H9 (cell line): Measurements from ENCODE around the gene MAD1L1. TPM values are rescaled to one million over a fixed set of nuclear protein-coding genes. Genes with fewer than 3 reads are reported as not detected.

Source experiments
- DNase-seq: peaks from one replicate; pipeline ENCODE4 v3.0.0-alpha.2; 2017
- H2AFZ ChIP-seq: one replicate; pipeline ENCODE4 v1.6.1; 2013; ENCODE audit warnings: mild to moderate bottlenecking, low read length, control low read depth, moderate library complexity
- H2AK5ac ChIP-seq: 2 replicates; pipeline ENCODE4 v1.6.1; 2013; ENCODE audit warnings: low read length, control low read depth, mixed read lengths; ENCODE audit not compliant: insufficient read length
- H2BK120ac ChIP-seq: one replicate; pipeline ENCODE4 v1.6.1; 2013; ENCODE audit warnings: low read depth, mild to moderate bottlenecking, low read length, control low read depth, inconsistent platforms; ENCODE audit not compliant: poor library complexity, severe bottlenecking
- H2BK12ac ChIP-seq: 2 replicates; pipeline ENCODE4 v1.6.1; 2013; ENCODE audit warnings: low read length, control low read depth, mixed read lengths, low read depth; ENCODE audit not compliant: insufficient read length
- H2BK15ac ChIP-seq: 2 replicates; pipeline ENCODE4 v1.6.1; 2013; ENCODE audit warnings: low read depth, low read length, control low read depth
- H2BK20ac ChIP-seq: one replicate; pipeline ENCODE4 v1.6.1; 2013; ENCODE audit warnings: low read depth, mild to moderate bottlenecking, low read length, control low read depth, inconsistent platforms; ENCODE audit not compliant: poor library complexity, severe bottlenecking
- H2BK5ac ChIP-seq: 2 replicates; pipeline ENCODE4 v1.6.1; 2013; ENCODE audit warnings: low read length, control low read depth, mixed read lengths; ENCODE audit not compliant: insufficient read length
- H3K14ac ChIP-seq: 2 replicates; pipeline ENCODE4 v1.6.1; 2013; ENCODE audit warnings: low read length, control low read depth; ENCODE audit not compliant: insufficient read depth
- H3K18ac ChIP-seq: 2 replicates; pipeline ENCODE4 v1.6.1; 2013; ENCODE audit warnings: low read depth, mild to moderate bottlenecking, mixed read lengths, low read length, control low read depth; ENCODE audit not compliant: insufficient read length
- H3K23ac ChIP-seq: 2 replicates; pipeline ENCODE4 v1.6.1; 2013; ENCODE audit warnings: low read length, control low read depth, mixed read lengths, low read depth; ENCODE audit not compliant: insufficient read length
- H3K23me2 ChIP-seq: 2 replicates; pipeline ENCODE4 v1.6.1; 2013; ENCODE audit warnings: low read depth, mild to moderate bottlenecking, mixed read lengths, low read length, control low read depth; ENCODE audit not compliant: insufficient read length, poor library complexity, severe bottlenecking
- H3K27ac ChIP-seq: 2 replicates; pipeline ENCODE4 v1.5.1; 2013; ENCODE audit warnings: low read length, control low read depth, mixed read lengths, low read depth; ENCODE audit not compliant: insufficient read length
- H3K27me3 ChIP-seq: 2 replicates; pipeline ENCODE4 v1.6.1; 2013; ENCODE audit warnings: low read length, control low read depth, inconsistent platforms; ENCODE audit not compliant: insufficient read depth
- H3K4ac ChIP-seq: 2 replicates; pipeline ENCODE4 v1.6.1; 2013; ENCODE audit warnings: low read depth, mild to moderate bottlenecking, control low read depth, inconsistent platforms, low read length, moderate library complexity
- H3K4me1 ChIP-seq: 2 replicates; pipeline ENCODE4 v1.6.1; 2013; ENCODE audit warnings: low read length, control low read depth, inconsistent platforms; ENCODE audit not compliant: insufficient read depth
- H3K4me2 ChIP-seq: 2 replicates; pipeline ENCODE4 v1.6.1; 2013; ENCODE audit warnings: low read length, control low read depth, mixed read lengths; ENCODE audit not compliant: insufficient read length, insufficient read depth
- H3K56ac ChIP-seq: 2 replicates; pipeline ENCODE4 v1.6.1; 2013; ENCODE audit warnings: low read depth, mild to moderate bottlenecking, mixed read lengths, low read length, control low read depth; ENCODE audit not compliant: insufficient read length
- H3K79me1 ChIP-seq: 2 replicates; pipeline ENCODE4 v1.6.1; 2013; ENCODE audit warnings: low read depth, mild to moderate bottlenecking, moderate library complexity, low read length, control low read depth, inconsistent platforms; ENCODE audit not compliant: insufficient read depth, poor library complexity, severe bottlenecking
- H3K79me2 ChIP-seq: 2 replicates; pipeline ENCODE4 v1.6.1; 2013; ENCODE audit warnings: low read length, control low read depth, inconsistent platforms; ENCODE audit not compliant: insufficient read depth
- H3K9ac ChIP-seq: 2 replicates; pipeline ENCODE4 v1.6.1; 2013; ENCODE audit warnings: low read length, control low read depth, mixed read lengths; ENCODE audit not compliant: insufficient read length; ENCODE audit errors: extremely low read depth
- H3K9me3 ChIP-seq: one replicate; pipeline ENCODE4 v1.6.1; 2013; ENCODE audit warnings: low read depth, low read length, inconsistent platforms; ENCODE audit not compliant: control insufficient read depth
- H3T11ph ChIP-seq: one replicate; pipeline ENCODE4 v1.6.1; 2013; ENCODE audit warnings: mild to moderate bottlenecking, low read length, control low read depth, inconsistent platforms
- H4K20me1 ChIP-seq: one replicate; pipeline ENCODE4 v1.6.1; 2013; ENCODE audit not compliant: control insufficient read depth, insufficient read length, insufficient read depth
- H4K5ac ChIP-seq: 2 replicates; pipeline ENCODE4 v1.6.1; 2013; ENCODE audit warnings: low read depth, mild to moderate bottlenecking, mixed read lengths, low read length, control low read depth; ENCODE audit not compliant: insufficient read length
- H4K8ac ChIP-seq: replicated peaks from 2 replicates; pipeline ENCODE4 v1.6.1; 2013; ENCODE audit warnings: low read length, control low read depth, mixed read lengths, low read depth; ENCODE audit not compliant: insufficient read length
- H4K91ac ChIP-seq: 2 replicates; pipeline ENCODE4 v1.6.1; 2013; ENCODE audit warnings: low read depth, mild to moderate bottlenecking, moderate library complexity, mixed read lengths, low read length, control low read depth; ENCODE audit not compliant: insufficient read length
- H3K27ac Mint-ChIP-seq, 3 experiments: 2 replicates in 2 of 3; 3 replicates in 1 of 3; pipeline ENCODE4 v1.8.0; 2020 to 2021; ENCODE audit warnings: mixed read lengths in 3 of 3, mild to moderate bottlenecking in 1 of 3, moderate library complexity in 1 of 3
- H3K27me3 Mint-ChIP-seq: 2 replicates; pipeline ENCODE4 v1.8.0; 2021; ENCODE audit warnings: low read depth, mild to moderate bottlenecking, moderate library complexity, mixed read lengths
- H3K36me3 Mint-ChIP-seq, 3 experiments: 2 replicates in 2 of 3; 3 replicates in 1 of 3; pipeline ENCODE4 v1.8.0; 2020 to 2021; ENCODE audit warnings: low read depth in 3 of 3, mixed read lengths in 3 of 3; ENCODE audit not compliant: insufficient read depth in 1 of 3
- H3K4me1 Mint-ChIP-seq, 2 experiments: 2 replicates each; pipeline ENCODE4 v1.8.0; 2020; ENCODE audit warnings: mixed read lengths in 2 of 2
- H3K4me3 Mint-ChIP-seq, 2 experiments: 2 replicates in 1 of 2; 3 replicates in 1 of 2; pipeline ENCODE4 v1.8.0; 2020 to 2021; ENCODE audit warnings: mild to moderate bottlenecking in 2 of 2, mixed read lengths in 2 of 2, moderate library complexity in 1 of 2
- H3K9me3 Mint-ChIP-seq, 2 experiments: 2 replicates in 1 of 2; 3 replicates in 1 of 2; pipeline ENCODE4 v1.8.0; 2020; ENCODE audit warnings: mild to moderate bottlenecking in 2 of 2, mixed read lengths in 2 of 2, moderate library complexity in 1 of 2
- CTCF ChIP-seq: fragments of 200-600 bp; sonication (generic); conservative IDR thresholded peaks from 3 replicates; pipeline ENCODE4 v1.8.0; 2021; ENCODE audit warnings: antibody characterized with exemption, mild to moderate bottlenecking
- WGBS: extraction: QIAGEN DNeasy Blood & Tissue Kit; methylation state at CpG from one replicate; pipeline ENCODE4 v1.1.7; 2013; ENCODE audit warnings: missing lambda C conversion rate, low lambda C conversion rate, mixed read lengths; ENCODE audit not compliant: insufficient read length; ENCODE audit errors: extremely low coverage; 5-methylcytosine and 5-hydroxymethylcytosine counted together
- total RNA-seq: library from RNA; stranded (reverse); gene quantifications from 2 replicates; pipeline ENCODE4 v1.2.1, GENCODE V29; 2021

The MAD1L1 gene
- total RNA-seq, 1 experiment from 2014 or later: 39.0 TPM

GRCh38 chr7:2156756-2157472 is 75.8 kb downstream of the MAD1L1 start:
- TF ChIP-seq CTCF: no peak
- H2BK15ac ChIP-seq: no peak overlapping the region
- H3K18ac ChIP-seq: no peak overlapping the region
- no peaks in the 10 kb centered on the region for H3K23me2 ChIP-seq
- H3T11ph ChIP-seq: no peak overlapping the region
- H4K91ac ChIP-seq: no peak overlapping the region
- no peak overlapping the region for H3K4ac ChIP-seq
- no peak overlapping the region for H3K23ac ChIP-seq
- peaks cover 2% of the 10 kb centered on the region for H4K20me1 ChIP-seq
- Mint-ChIP-seq H3K27ac (peak overlapping the region in 2 of 3 experiments; percentile 74 to 80; a peak in 4 of 7 replicates), H3K36me3 (peaks cover 4 to 14% (median 10%) of the 10 kb centered on the region in 3 experiments; a peak in 5 of 7 replicates), H3K4me1 (peaks cover 13 to 30% of the 10 kb centered on the region in 2 experiments), H3K9me3 (peaks cover 3 to 5% of the 10 kb centered on the region in 2 experiments; a peak in 4 of 5 replicates), H3K4me3 (no peak overlapping the region), H3K27me3 (no peaks in the 10 kb centered on the region)
- no peak overlapping the region for H4K8ac ChIP-seq
- H2BK5ac ChIP-seq: no peak overlapping the region
- H3K27me3 ChIP-seq: no peaks in the 10 kb centered on the region
- no peaks in the 10 kb centered on the region for H3K79me1 ChIP-seq
- no peak overlapping the region for H2BK20ac ChIP-seq
- no peak overlapping the region for H4K5ac ChIP-seq
- H3K4me2 ChIP-seq: no peak overlapping the region
- no peak for DNase-seq
- no peak overlapping the region for H2BK12ac ChIP-seq
- H3K9me3 ChIP-seq: no peaks in the 10 kb centered on the region
- no peak overlapping the region for H3K56ac ChIP-seq
- no peak overlapping the region for H2BK120ac ChIP-seq
- H3K27ac ChIP-seq: no peak overlapping the region
- WGBS: no CpG with 5 or more reads among the region's 15 CpGs
- H3K79me2 ChIP-seq: no peaks in the 10 kb centered on the region
- H3K9ac ChIP-seq: no peak overlapping the region
- no peak overlapping the region for H3K14ac ChIP-seq
- no peaks in the 10 kb centered on the region; the same call in 1 of the 2 replicates for H3K4me1 ChIP-seq
- no peak overlapping the region for H2AK5ac ChIP-seq
- no peak overlapping the region for H2AFZ ChIP-seq
